CD14-positive monocyte (primary cell): ENCODE results near the gene MYOZ2. TPM values are rescaled to one million over a fixed set of nuclear protein-coding genes. Genes with fewer than 3 reads are reported as not detected.
A peak's percentile ranks its signal among the peaks of the same experiment; 100 is the strongest.

ENCODE experiments used
- DNase-seq, 3 donors: peaks; one replicate each; pipeline ENCODE4 v3.0.0-alpha.2; 2011 to 2022
- H2AFZ ChIP-seq: 2 replicates; pipeline ENCODE4 v1.6.0; 2012; ENCODE audit warnings: mild to moderate bottlenecking, low read depth, low read length, inconsistent platforms; ENCODE audit not compliant: insufficient read depth, poor library complexity, severe bottlenecking
- H3K27ac ChIP-seq, 2 donors: 1 replicate in 1 of 2; 2 replicates in 1 of 2; pipeline ENCODE4 v1.5.1; 2012 to 2013; ENCODE audit warnings: low read length in 2 of 2, control low read depth in 1 of 2, inconsistent platforms in 1 of 2, low read depth in 1 of 2, mild to moderate bottlenecking in 1 of 2
- H3K27me3 ChIP-seq, 2 donors: one replicate each; pipeline versions ENCODE4 v1.6.0 to v1.6.1; 2011 to 2013; ENCODE audit warnings: low read length in 2 of 2; ENCODE audit not compliant: control insufficient read depth in 2 of 2, insufficient read depth in 2 of 2
- H3K36me3 ChIP-seq, 2 donors: replicated peaks in 1 of 2; 1 replicate in 1 of 2; 2 replicates in 1 of 2; pipeline versions ENCODE4 v1.5.1 to v1.6.1; 2012 to 2013; ENCODE audit warnings: low read length in 2 of 2, control low read depth in 1 of 2, inconsistent platforms in 1 of 2, mild to moderate bottlenecking in 1 of 2; ENCODE audit not compliant: insufficient read depth in 2 of 2, control insufficient read depth in 1 of 2
- H3K4me1 ChIP-seq, 2 donors: 1 replicate in 1 of 2; 2 replicates in 1 of 2; pipeline versions ENCODE4 v1.5.1 to v1.6.1; 2012 to 2013; ENCODE audit warnings: low read length in 2 of 2, control low read depth in 1 of 2, inconsistent platforms in 1 of 2, mild to moderate bottlenecking in 1 of 2, moderate library complexity in 1 of 2; ENCODE audit not compliant: insufficient read depth in 2 of 2, control insufficient read depth in 1 of 2
- H3K4me2 ChIP-seq: replicated peaks from 2 replicates; pipeline ENCODE3; 2012; ENCODE audit warnings: low read length, moderate library complexity, mild to moderate bottlenecking; ENCODE audit not compliant: poor library complexity, severe bottlenecking; ENCODE audit errors: extremely low read depth
- H3K4me3 ChIP-seq, 3 experiments: fragments of 200-600 bp in 1 of 3; sonication (generic) in 1 of 3; replicated peaks in 1 of 3; 1 replicate in 2 of 3; 2 replicates in 1 of 3; pipeline ENCODE4 v1.5.1; 2011 to 2013; ENCODE audit warnings: low read length in 3 of 3, mild to moderate bottlenecking in 3 of 3, control low read depth in 2 of 3, low read depth in 2 of 3, inconsistent platforms in 1 of 3, moderate library complexity in 1 of 3
- H3K79me2 ChIP-seq: 2 replicates; pipeline ENCODE4 v1.6.0; 2012; ENCODE audit warnings: mild to moderate bottlenecking, control low read depth, inconsistent platforms, low read length, moderate library complexity; ENCODE audit not compliant: insufficient read depth
- H3K9ac ChIP-seq: 2 replicates; pipeline ENCODE4 v1.6.0; 2017; ENCODE audit warnings: low read length, mild to moderate bottlenecking; ENCODE audit not compliant: insufficient read depth, poor library complexity, severe bottlenecking
- H3K9me3 ChIP-seq, 2 donors: replicated peaks in 1 of 2; 1 replicate in 1 of 2; 2 replicates in 1 of 2; pipeline versions ENCODE4 v1.5.1 to v1.6.1; 2012 to 2013; ENCODE audit warnings: low read length in 2 of 2, control low read depth in 1 of 2; ENCODE audit not compliant: control insufficient read depth in 1 of 2, insufficient read depth in 1 of 2
- H4K20me1 ChIP-seq: 2 replicates; pipeline ENCODE4 v1.6.0; 2012; ENCODE audit warnings: mild to moderate bottlenecking, low read length, control low read depth, moderate library complexity; ENCODE audit not compliant: insufficient read depth
- H3K27ac Mint-ChIP-seq, 7 donors: one replicate each; pipeline ENCODE4 v1.8.0; 2020; ENCODE audit warnings: mild to moderate bottlenecking in 7 of 7, mixed read lengths in 7 of 7, moderate library complexity in 6 of 7, inconsistent platforms in 2 of 7
- H3K27me3 Mint-ChIP-seq, 3 donors: one replicate each; pipeline ENCODE4 v1.8.0; 2021 to 2022; ENCODE audit warnings: low read depth in 3 of 3, mild to moderate bottlenecking in 3 of 3, mixed read lengths in 3 of 3, moderate library complexity in 3 of 3, inconsistent platforms in 1 of 3
- H3K36me3 Mint-ChIP-seq, 2 donors: one replicate each; pipeline ENCODE4 v1.8.0; 2020; ENCODE audit warnings: mixed read lengths in 2 of 2, inconsistent platforms in 1 of 2, mild to moderate bottlenecking in 1 of 2
- H3K4me1 Mint-ChIP-seq: one replicate; pipeline ENCODE4 v1.8.0; 2020; ENCODE audit warnings: mild to moderate bottlenecking, mixed read lengths
- H3K4me3 Mint-ChIP-seq, 2 donors: one replicate each; pipeline ENCODE4 v1.8.0; 2020; ENCODE audit warnings: mild to moderate bottlenecking in 2 of 2, mixed read lengths in 2 of 2, moderate library complexity in 1 of 2
- H3K9me3 Mint-ChIP-seq, 7 donors: one replicate each; pipeline ENCODE4 v1.8.0; 2020 to 2022; ENCODE audit warnings: mixed read lengths in 7 of 7, mild to moderate bottlenecking in 6 of 7, moderate library complexity in 6 of 7, inconsistent platforms in 2 of 7
- WGBS: methylation state at CpG from one replicate; pipeline ENCODE4 v1.1.5; 2013; ENCODE audit warnings: missing lambda C conversion rate; ENCODE audit not compliant: insufficient coverage; 5-methylcytosine and 5-hydroxymethylcytosine counted together
- intact Hi-C, 2 donors: fragments of 100-400 bp; cut with micrococcal nuclease; formaldehyde crosslinking; loops; one replicate each; pipeline versions ENCODE4 v1.15.0 to v1.15.1; 2023
- polyA plus RNA-seq, 3 donors: library from polyadenylated mRNA; depleted of rRNA in 1 of 3; unstranded in 2 of 3; stranded (reverse) in 1 of 3; fragments of 300-500 nt in 2 of 3; fragments of >200 nt in 1 of 3; fragmentation: Illumina TruSeq in 2 of 3; gene quantifications; 1 replicate in 2 of 3; 2 replicates in 1 of 3; pipeline ENCODE4 v1.2.3, GENCODE V29; 2012 to 2021
- TF ChIP-seq, protein P1 (sequence below): fragments of 200-600 bp; IDR thresholded peaks from one replicate; pipeline ENCODE4 v1.8.0; 2022; ENCODE audit warnings: antibody characterized with exemption, mild to moderate bottlenecking

The MYOZ2 gene
- polyA plus RNA-seq, 3 donors = not detected

DNA sequence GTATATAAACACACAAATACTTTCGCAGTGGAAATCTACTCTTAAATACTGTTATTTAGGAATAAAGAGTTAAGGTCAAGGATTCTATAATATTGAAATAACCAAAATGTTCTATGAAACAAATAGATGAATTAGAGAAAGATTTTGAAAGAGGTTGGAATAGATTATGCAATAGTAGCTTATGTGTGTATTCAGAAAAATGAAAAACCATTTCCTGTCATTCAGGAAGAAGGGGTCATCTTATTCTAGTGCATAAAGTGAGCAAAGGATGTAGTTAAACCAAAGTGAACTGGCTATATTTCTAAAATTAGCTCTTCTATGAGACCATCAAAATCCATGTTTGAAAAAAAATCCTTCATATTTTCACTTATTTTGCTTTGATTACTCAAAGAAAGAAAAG lies 30.0 kb upstream of the MYOZ2 start:
- Mint-ChIP-seq H3K4me3 (no peak overlapping the region), H3K27me3 (peaks cover 0 to 3% (median 3%) of the 10 kb centered on the region in 3 donors), H3K27ac (no peak overlapping the region), H3K4me1 (peaks cover 31% of the 10 kb centered on the region), H3K36me3 (no peaks in the 10 kb centered on the region), H3K9me3 (peaks cover 0 to 3% (median 0%) of the 10 kb centered on the region in 7 donors)
- Histone ChIP-seq H3K4me2 (no peak overlapping the region), H2AFZ (no peak overlapping the region), H3K4me1 (peaks cover 19 to 20% of the 10 kb centered on the region in 2 donors), H3K27ac (no peak overlapping the region), H3K27me3 (no peaks in the 10 kb centered on the region), H3K36me3 (no peaks in the 10 kb centered on the region), H4K20me1 (no peaks in the 10 kb centered on the region), H3K4me3 (no peak overlapping the region), H3K9me3 (no peaks in the 10 kb centered on the region), H3K9ac (no peak overlapping the region), H3K79me2 (no peaks in the 10 kb centered on the region)
- peak in 1 of 3 donors; percentile 30 for DNase-seq
- intact Hi-C loops = loop anchor here (10.0 kb wide), 2 partner anchors 101 to 109 kb away; partner anchors contain the start of gene USP53 (in 1 of the 2)
- WGBS = no CpG with 5 or more reads among the region's 1 CpG
- TF ChIP-seq, protein P1, sequence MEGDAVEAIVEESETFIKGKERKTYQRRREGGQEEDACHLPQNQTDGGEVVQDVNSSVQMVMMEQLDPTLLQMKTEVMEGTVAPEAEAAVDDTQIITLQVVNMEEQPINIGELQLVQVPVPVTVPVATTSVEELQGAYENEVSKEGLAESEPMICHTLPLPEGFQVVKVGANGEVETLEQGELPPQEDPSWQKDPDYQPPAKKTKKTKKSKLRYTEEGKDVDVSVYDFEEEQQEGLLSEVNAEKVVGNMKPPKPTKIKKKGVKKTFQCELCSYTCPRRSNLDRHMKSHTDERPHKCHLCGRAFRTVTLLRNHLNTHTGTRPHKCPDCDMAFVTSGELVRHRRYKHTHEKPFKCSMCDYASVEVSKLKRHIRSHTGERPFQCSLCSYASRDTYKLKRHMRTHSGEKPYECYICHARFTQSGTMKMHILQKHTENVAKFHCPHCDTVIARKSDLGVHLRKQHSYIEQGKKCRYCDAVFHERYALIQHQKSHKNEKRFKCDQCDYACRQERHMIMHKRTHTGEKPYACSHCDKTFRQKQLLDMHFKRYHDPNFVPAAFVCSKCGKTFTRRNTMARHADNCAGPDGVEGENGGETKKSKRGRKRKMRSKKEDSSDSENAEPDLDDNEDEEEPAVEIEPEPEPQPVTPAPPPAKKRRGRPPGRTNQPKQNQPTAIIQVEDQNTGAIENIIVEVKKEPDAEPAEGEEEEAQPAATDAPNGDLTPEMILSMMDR = no peak

DNA sequence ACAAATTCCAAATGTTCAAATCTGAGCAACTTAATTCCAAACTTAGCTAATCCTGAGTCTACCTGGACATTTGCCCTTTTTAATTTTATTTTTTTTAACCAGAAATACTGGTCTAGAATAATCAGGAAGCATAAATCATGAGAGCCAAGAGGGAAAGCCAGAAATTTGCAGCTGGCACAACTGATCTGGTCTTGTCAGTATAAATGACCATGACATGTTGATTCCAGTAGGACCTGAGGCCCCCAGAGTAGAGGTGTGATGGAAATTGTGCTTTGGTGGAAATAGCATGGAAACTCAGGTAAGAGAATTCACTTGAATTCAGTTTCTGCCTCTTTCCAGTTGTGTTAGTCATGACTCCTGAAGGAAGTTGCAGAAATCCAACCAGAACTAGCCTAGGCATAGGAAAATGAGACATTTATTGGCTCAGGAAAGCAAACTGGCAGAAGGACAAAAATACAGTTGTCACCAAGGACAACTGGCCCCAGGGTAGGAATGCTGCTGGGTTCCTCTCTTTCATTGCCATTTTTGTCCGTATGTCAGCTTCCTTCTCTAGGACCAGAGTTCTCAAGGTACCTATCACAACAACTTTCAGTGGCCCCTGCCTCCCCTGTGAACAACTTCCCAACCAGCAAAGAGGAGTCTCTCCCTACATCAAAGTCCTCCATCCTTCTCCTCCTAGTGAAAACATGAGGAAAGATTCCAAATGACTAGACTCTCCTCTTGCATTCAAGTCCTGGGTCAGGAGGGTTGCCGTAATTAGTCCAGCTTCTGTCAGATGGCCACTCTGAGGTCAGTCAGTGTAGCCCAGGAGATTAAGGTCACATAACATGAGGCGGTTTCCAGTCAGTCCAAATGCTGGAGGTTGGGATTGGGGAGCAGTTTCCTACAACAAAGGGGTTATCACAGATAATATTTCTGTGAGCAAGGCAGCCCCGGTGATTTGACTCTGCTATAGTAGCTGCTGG lies 29.3 kb upstream of the MYOZ2 start:
- H3K27me3 ChIP-seq = no peaks in the 10 kb centered on the region
- Mint-ChIP-seq H3K27me3 (peaks cover 0 to 6% (median 3%) of the 10 kb centered on the region in 3 donors), H3K4me1 (peaks cover 24% of the 10 kb centered on the region), H3K4me3 (no peak overlapping the region), H3K36me3 (no peaks in the 10 kb centered on the region), H3K9me3 (peaks cover 0 to under 1% (median 0%) of the 10 kb centered on the region in 7 donors), H3K27ac (peak overlapping the region in 3 of 7 donors; percentile 31 to 70 (median 32))
- no peak overlapping the region for H3K9ac ChIP-seq
- H2AFZ ChIP-seq = no peak overlapping the region
- no peaks in the 10 kb centered on the region for H4K20me1 ChIP-seq
- no peaks in the 10 kb centered on the region for H3K79me2 ChIP-seq
- no peaks in the 10 kb centered on the region for H3K36me3 ChIP-seq
- TF ChIP-seq, protein P1 = no peak
- intact Hi-C loops = loop anchor here (10.0 kb wide), 2 partner anchors 102 to 108 kb away; partner anchors contain the start of gene USP53 (in 1 of the 2)
- no peak overlapping the region for H3K4me3 ChIP-seq
- no peak for DNase-seq
- H3K27ac ChIP-seq = no peak overlapping the region
- H3K4me2 ChIP-seq = no peak overlapping the region
- no peaks in the 10 kb centered on the region for H3K9me3 ChIP-seq
- WGBS = 50% methylated on average over 2 of the region's 4 CpGs
- peaks cover 13% of the 10 kb centered on the region in 2 donors for H3K4me1 ChIP-seq
